Measurements from ENCODE around the gene LSM12.
"Not testable (repeated sequence)": the region's sequence is repeated elsewhere in the genome, so short reads cannot be mapped to it uniquely, and the experiment has no call there.

LSM12 gene

GRCh38 chr17:44037471-44037870 lies 29.0 kb downstream of the LSM12 start:
- H3K27ac ChIP-seq, result no peak overlapping the region
- no peak for TF ChIP-seq CTCF (IDR thresholded peaks at IDR 0.05)
- no peak for TF ChIP-seq ZFX (IDR thresholded peaks at IDR 0.05; ENCODE audit: borderline replicate concordance)

GRCh38 chr17:44034688-44035087 lies 31.8 kb downstream of the LSM12 start:
- not testable (repeated sequence) for H3K27ac ChIP-seq

GRCh38 chr17:44033861-44034408 lies 32.5 kb downstream of the LSM12 start:
- no peak overlapping the region for H3K27ac ChIP-seq
- no peak for TF ChIP-seq CTCF (IDR thresholded peaks at IDR 0.05)
- TF ChIP-seq ZFX (IDR thresholded peaks at IDR 0.05; ENCODE audit: borderline replicate concordance), result no peak

GRCh38 chr17:44030482-44030881 lies 36.0 kb downstream of the LSM12 start:
- no peak overlapping the region for H3K27ac ChIP-seq
- TF ChIP-seq CTCF (IDR thresholded peaks at IDR 0.05) (no peak), ZFX (IDR thresholded peaks at IDR 0.05; ENCODE audit: borderline replicate concordance) (no peak)

GRCh38 chr17:44029736-44030135 lies 36.7 kb downstream of the LSM12 start:
- TF ChIP-seq ZFX (IDR thresholded peaks at IDR 0.05; ENCODE audit: borderline replicate concordance) (no peak), CTCF (IDR thresholded peaks at IDR 0.05) (no peak)

GRCh38 chr17:44024853-44025252 lies 41.6 kb downstream of the LSM12 start:
- no peak for TF ChIP-seq CTCF (IDR thresholded peaks at IDR 0.05)
- no peak for TF ChIP-seq ZFX (IDR thresholded peaks at IDR 0.05; ENCODE audit: borderline replicate concordance)
- H3K27ac ChIP-seq, result no peak overlapping the region

More at GRCh38 chr17:44029736-44030135, 36.7 kb downstream of the LSM12 start:
- no peak overlapping the region for H3K27ac ChIP-seq

GRCh38 chr17:44024271-44024663 lies 42.2 kb downstream of the LSM12 start:
- no peak for TF ChIP-seq CTCF (IDR thresholded peaks at IDR 0.05)
- TF ChIP-seq ZFX (IDR thresholded peaks at IDR 0.05; ENCODE audit: borderline replicate concordance), result no peak
- no peak overlapping the region for H3K27ac ChIP-seq
